HCEC 1CT (cell line): ENCODE results near the gene ARHGEF7.
"Not testable (repeated sequence)": the region's sequence is repeated elsewhere in the genome, so short reads cannot be mapped to it uniquely, and the experiment has no call there.

Source experiments
- DNase-seq: peaks from one replicate; pipeline ENCODE4 v3.0.0-alpha.2; 2017

Gene ARHGEF7

GRCh38 chr13:111115061-111115964 lies at the start of gene ARHGEF7:
Gene ARHGEF7 (plus strand): TSS chr13:111115310. CDS start chr13:111115527, 217 bp downstream.
- DNase-seq = no peak

- no peak for DNase-seq
Observed at GRCh38 chr13:111065698-111066097, 49.4 kb upstream of the ARHGEF7 start.

- no peak for DNase-seq
Observed at GRCh38 chr13:111066544-111066943, 48.6 kb upstream of the ARHGEF7 start.

DNA sequence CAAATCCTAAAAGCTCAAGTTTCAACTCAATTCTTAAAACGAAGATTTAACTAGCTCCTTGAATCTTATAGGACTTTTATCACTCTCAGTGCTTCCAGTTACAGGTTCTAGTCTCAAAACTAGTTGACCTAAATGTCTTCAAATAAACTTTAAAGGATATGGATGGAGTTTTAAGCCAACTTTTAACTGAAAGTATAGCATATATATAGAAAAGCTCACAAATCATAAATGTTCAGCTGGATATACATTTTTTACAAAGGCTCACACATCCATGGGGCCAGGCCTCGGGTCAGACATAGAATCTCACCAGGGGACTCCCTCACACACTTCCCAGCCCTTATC lies 47.1 kb upstream of the ARHGEF7 start:
- no peak for DNase-seq

DNA sequence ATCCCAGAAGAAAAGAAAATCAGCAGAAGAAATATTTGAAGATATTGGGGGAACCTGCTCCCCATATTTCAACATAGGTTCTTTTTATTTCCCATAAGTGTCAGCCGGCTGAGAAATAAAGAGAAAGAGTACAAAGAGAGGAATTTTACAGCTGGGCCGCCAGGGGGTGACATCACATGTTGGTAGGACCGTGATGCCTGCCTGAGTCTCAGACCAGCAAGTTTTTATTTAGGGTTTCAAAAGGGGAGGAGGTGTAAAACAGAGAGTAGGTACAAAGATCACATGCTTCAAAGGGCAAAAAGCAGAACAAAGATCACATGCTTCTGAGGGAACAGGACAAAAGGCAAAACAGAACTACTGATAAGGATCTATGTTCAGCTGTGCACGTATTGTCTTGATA lies 44.0 kb upstream of the ARHGEF7 start:
- not testable (repeated sequence) for DNase-seq

GRCh38 chr13:111071526-111071925 lies 43.6 kb upstream of the ARHGEF7 start:
- DNase-seq = not testable (repeated sequence)

GRCh38 chr13:111074826-111075225 lies 40.3 kb upstream of the ARHGEF7 start:
- no peak for DNase-seq

GRCh38 chr13:111076155-111077013 lies 38.7 kb upstream of the ARHGEF7 start:
- DNase-seq = no peak

- no peak for DNase-seq
Observed at GRCh38 chr13:111079375-111079774, 35.7 kb upstream of the ARHGEF7 start.

DNA sequence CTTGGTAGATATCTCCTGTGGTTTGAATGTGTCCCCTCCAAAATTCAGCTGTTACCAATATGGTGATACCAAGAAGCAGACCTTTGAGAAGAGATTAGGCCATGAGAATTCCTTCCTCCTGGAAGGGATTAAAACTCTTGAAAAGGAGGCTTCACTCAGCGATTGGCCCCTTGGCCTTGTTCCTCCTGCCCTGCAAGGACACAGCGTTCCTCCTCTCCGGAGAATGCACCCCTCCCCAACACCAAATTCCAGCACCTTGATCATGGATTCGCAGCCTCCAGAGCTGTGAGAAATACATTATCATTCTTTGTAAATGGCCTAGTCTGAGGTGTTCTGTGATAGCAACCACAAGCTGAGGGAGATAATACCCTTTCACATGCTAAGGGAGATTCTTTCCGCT lies 34.5 kb upstream of the ARHGEF7 start:
- DNase-seq = no peak

- DNase-seq = no peak
Observed at GRCh38 chr13:111082240-111082639, 32.9 kb upstream of the ARHGEF7 start.

- DNase-seq = not testable (repeated sequence)
Observed at GRCh38 chr13:111082769-111083168, 32.3 kb upstream of the ARHGEF7 start.

DNA sequence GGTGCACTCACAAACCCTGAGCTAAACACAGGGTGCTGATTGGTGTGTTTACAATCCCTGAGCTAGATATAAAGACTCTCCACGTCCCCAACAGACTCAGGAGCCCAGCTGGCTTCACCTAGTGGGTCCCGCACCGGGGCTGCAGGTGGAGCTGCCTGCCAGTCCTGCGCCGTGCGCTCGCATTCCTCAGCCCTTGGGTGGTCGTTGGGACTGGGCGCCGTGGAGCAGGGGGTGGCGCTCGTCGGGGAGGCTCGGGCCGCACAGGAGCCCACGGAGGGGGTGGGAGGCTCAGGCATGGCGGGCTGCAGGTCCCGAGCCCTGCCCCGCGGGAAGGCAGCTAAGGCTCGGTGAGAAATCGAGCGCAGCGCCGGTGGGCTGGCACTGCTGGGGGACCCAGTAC lies 31.4 kb upstream of the ARHGEF7 start:
- DNase-seq = not testable (repeated sequence)

GRCh38 chr13:111090169-111090568 lies 24.9 kb upstream of the ARHGEF7 start:
- DNase-seq = no peak

DNA sequence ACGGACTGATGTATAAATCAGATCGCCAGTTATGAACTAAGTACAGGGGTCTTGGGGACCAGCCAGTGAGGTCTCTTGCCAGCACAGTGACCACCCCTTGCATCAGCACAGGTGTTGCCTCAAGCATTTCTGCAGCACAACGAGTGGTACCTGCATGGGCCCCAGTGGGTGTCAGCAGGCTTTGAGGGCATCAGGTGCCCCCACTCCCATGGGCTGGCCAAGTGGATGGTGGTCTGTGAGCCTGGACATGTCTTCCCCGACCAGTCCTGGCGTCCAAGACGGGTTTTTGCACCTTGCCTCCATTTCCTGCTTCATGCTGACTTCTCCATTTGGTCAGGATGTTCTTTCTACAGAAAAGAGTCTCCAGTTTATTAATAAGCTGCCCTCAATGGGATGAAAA lies 22.4 kb upstream of the ARHGEF7 start:
- DNase-seq = no peak

DNA sequence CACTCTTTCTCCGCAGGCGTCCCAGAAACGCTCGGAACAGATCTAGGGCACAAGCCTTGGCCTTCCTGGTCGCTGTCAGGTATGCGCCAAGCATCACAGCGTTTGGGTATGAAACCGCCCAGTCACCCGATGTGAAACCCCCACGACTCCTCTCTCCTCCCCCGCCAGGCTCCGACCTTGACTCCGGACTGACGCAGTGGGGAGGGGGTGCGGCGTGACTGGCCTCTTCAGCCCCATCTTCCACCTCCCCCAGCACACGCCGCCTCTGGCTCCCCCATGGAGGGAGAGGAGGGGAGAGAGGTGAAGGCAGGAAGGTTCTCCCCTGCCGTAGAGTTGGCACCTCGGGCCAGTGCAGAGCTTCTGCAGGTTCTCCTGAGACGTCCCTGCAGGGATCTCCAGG lies 22.0 kb upstream of the ARHGEF7 start:
- DNase-seq = no peak

DNA sequence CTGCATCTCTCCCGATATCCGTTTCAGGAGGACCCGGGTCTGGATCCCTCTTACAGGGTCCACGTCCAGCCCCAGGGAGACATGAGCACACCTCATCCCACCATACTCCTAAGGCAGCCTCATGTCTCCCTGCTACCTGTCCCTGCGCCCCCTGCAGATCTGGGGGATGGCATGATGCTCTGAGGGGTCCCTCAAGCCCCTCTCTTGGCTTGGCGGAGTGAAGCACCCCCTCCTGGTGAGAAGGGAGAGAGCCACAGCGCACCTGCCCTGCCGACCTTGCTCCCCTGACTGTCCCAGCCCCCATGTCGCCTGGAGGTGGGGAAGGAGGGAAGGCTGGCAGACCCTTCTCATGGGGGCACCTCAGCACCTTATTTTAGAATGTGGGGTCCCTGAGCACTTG lies 21.5 kb upstream of the ARHGEF7 start:
- no peak for DNase-seq

GRCh38 chr13:111095031-111095840 lies 19.9 kb upstream of the ARHGEF7 start:
- DNase-seq = no peak

- DNase-seq = no peak
Observed at GRCh38 chr13:111095911-111096501, 19.1 kb upstream of the ARHGEF7 start.

DNA sequence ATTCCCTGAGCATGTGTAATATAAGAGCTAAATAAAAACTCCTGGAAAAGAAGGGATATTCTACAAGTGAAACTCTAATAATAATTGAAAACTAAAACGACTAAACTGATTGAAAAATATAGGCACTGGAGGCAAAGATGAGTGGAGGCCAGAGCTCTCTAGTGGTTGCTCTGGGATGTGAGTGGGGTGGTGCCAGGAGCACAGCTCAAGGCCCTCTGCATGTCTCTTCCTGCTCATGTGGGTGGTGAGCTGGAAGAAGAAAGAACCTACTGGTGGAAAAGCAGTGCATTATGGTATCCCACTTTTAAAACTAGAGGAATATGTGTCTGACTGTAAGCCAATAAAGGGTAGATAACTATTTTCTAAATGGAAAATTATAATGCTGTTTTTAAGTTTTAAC lies 15.8 kb upstream of the ARHGEF7 start:
- no peak for DNase-seq

GRCh38 chr13:111110054-111110453 lies 5.1 kb upstream of the ARHGEF7 start:
- no peak for DNase-seq

DNA sequence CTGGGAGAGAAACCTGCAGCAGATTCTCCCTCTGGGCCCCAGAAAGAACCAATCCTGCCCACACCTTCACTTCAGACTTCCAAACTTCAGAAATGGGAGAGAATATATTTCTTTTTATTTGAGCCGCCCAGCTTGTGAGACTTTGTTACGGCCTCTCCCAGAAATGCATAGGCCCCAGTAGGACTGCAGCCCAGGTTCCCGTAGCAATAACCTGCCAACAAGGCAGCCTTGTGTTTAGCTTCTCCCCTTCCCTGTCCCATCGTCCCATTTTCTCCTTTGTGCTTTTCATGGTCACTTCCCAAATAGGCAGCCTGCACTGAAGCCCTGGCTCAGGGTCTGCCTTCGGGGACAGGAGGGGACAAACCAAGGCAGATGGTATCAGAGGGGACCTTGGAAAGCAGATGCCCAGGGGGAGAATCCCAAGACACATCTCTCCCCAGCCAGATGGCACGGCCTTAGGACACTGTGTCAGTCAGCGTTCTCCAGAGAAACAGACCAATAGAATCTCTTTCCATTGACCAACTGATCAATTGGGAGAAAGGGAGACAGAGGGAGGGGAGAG lies 3.7 kb upstream of the ARHGEF7 start:
- DNase-seq = no peak
